Neuronal stem cell (in vitro differentiated cells): ENCODE data around the gene KDM4E.
"Not testable (repeated sequence)": the region's sequence is repeated elsewhere in the genome, so short reads cannot be mapped to it uniquely, and the experiment has no call there.

Experiments
- DNase-seq: peaks from one replicate; pipeline ENCODE4 v3.0.0-alpha.2; 2013; ENCODE audit warnings: low spot score
- H2AFZ ChIP-seq: one replicate; pipeline ENCODE4 v1.6.1; 2013; ENCODE audit warnings: mild to moderate bottlenecking, low read length, inconsistent platforms
- H2AK5ac ChIP-seq: 2 replicates; pipeline ENCODE4 v1.6.1; 2013; ENCODE audit warnings: low read depth, mild to moderate bottlenecking, inconsistent platforms, low read length, moderate library complexity, mixed read lengths
- H2BK120ac ChIP-seq: 2 replicates; pipeline ENCODE4 v1.6.1; 2013; ENCODE audit warnings: low read depth, mild to moderate bottlenecking, inconsistent platforms, low read length, moderate library complexity, mixed read lengths
- H2BK12ac ChIP-seq: one replicate; pipeline ENCODE4 v1.6.1; 2013; ENCODE audit warnings: low read length, inconsistent platforms
- H2BK15ac ChIP-seq: 2 replicates; pipeline ENCODE4 v1.6.1; 2013; ENCODE audit warnings: mild to moderate bottlenecking, low read length, inconsistent platforms, mixed read lengths
- H2BK5ac ChIP-seq: one replicate; pipeline ENCODE4 v1.6.1; 2013; ENCODE audit warnings: inconsistent platforms, mild to moderate bottlenecking, low read length, moderate library complexity
- H3K14ac ChIP-seq: one replicate; pipeline ENCODE4 v1.6.1; 2013; ENCODE audit warnings: low read length, inconsistent platforms
- H3K18ac ChIP-seq: 2 replicates; pipeline ENCODE4 v1.6.1; 2013; ENCODE audit warnings: low read length, inconsistent platforms
- H3K23ac ChIP-seq: 2 replicates; pipeline ENCODE4 v1.6.1; 2013; ENCODE audit warnings: low read depth, mild to moderate bottlenecking, mixed read lengths, low read length, inconsistent platforms; ENCODE audit not compliant: poor library complexity
- H3K27ac ChIP-seq: replicated peaks from 3 replicates; pipeline ENCODE4 v1.5.1; 2013; ENCODE audit warnings: low read length, inconsistent platforms
- H3K27me3 ChIP-seq, 3 experiments: 2 replicates each; pipeline ENCODE4 v1.6.1; 2013; ENCODE audit warnings: low read length in 3 of 3, mild to moderate bottlenecking in 2 of 3, inconsistent platforms in 1 of 3, low read depth in 1 of 3, mixed read lengths in 1 of 3, moderate library complexity in 1 of 3; ENCODE audit not compliant: control insufficient read depth in 3 of 3, insufficient read depth in 3 of 3
- H3K36me3 ChIP-seq, 2 donors: replicated peaks in 1 of 2; 2 replicates each; pipeline ENCODE4 v1.6.1; 2013; ENCODE audit warnings: low read length in 2 of 2; ENCODE audit not compliant: control insufficient read depth in 2 of 2, insufficient read depth in 2 of 2
- H3K4ac ChIP-seq: 2 replicates; pipeline ENCODE4 v1.6.1; 2013; ENCODE audit warnings: inconsistent platforms, mild to moderate bottlenecking, low read length, moderate library complexity
- H3K4me1 ChIP-seq, 2 donors: 1 replicate in 1 of 2; 2 replicates in 1 of 2; pipeline ENCODE4 v1.6.1; 2013; ENCODE audit warnings: low read length in 2 of 2, low read depth in 1 of 2; ENCODE audit not compliant: control insufficient read depth in 2 of 2, insufficient read depth in 1 of 2
- H3K4me2 ChIP-seq: one replicate; pipeline ENCODE4 v1.6.1; 2013; ENCODE audit warnings: mild to moderate bottlenecking, low read length, inconsistent platforms; ENCODE audit not compliant: insufficient read depth, poor library complexity, severe bottlenecking
- H3K4me3 ChIP-seq, 2 donors: 2 replicates each; pipeline ENCODE4 v1.5.1; 2013; ENCODE audit warnings: low read length in 2 of 2, mild to moderate bottlenecking in 2 of 2, inconsistent platforms in 1 of 2, moderate library complexity in 1 of 2
- H3K79me1 ChIP-seq: one replicate; pipeline ENCODE4 v1.6.1; 2013; ENCODE audit warnings: low read depth, mild to moderate bottlenecking, inconsistent platforms, low read length, moderate library complexity
- H3K9ac ChIP-seq: one replicate; pipeline ENCODE4 v1.6.1; 2013; ENCODE audit warnings: mild to moderate bottlenecking, low read depth, low read length, inconsistent platforms; ENCODE audit not compliant: poor library complexity
- H3K9me3 ChIP-seq, 2 donors: replicated peaks in 1 of 2; 2 replicates each; pipeline versions ENCODE3 to v1.6.1; 2013; ENCODE audit warnings: low read length in 2 of 2, mild to moderate bottlenecking in 2 of 2, inconsistent platforms in 1 of 2, low read depth in 1 of 2, mixed read lengths in 1 of 2, moderate library complexity in 1 of 2; ENCODE audit not compliant: control insufficient read depth in 2 of 2, insufficient read depth in 1 of 2
- H4K8ac ChIP-seq: one replicate; pipeline ENCODE4 v1.6.1; 2013; ENCODE audit warnings: low read depth, mild to moderate bottlenecking, inconsistent platforms, low read length, moderate library complexity
- H4K91ac ChIP-seq: one replicate; pipeline ENCODE4 v1.6.1; 2013; ENCODE audit warnings: low read length, low read depth, mild to moderate bottlenecking, inconsistent platforms; ENCODE audit not compliant: poor library complexity
- WGBS, 2 donors: extraction: QIAGEN DNeasy Blood & Tissue Kit; methylation state at CpG; one replicate each; pipeline ENCODE4 v1.1.7; 2013; ENCODE audit warnings: missing lambda C conversion rate in 2 of 2, mixed read lengths in 1 of 2; ENCODE audit not compliant: insufficient read length in 2 of 2, insufficient replicate concordance in 1 of 2; ENCODE audit errors: extremely low coverage in 2 of 2; 5-methylcytosine and 5-hydroxymethylcytosine counted together

Gene KDM4E

DNA sequence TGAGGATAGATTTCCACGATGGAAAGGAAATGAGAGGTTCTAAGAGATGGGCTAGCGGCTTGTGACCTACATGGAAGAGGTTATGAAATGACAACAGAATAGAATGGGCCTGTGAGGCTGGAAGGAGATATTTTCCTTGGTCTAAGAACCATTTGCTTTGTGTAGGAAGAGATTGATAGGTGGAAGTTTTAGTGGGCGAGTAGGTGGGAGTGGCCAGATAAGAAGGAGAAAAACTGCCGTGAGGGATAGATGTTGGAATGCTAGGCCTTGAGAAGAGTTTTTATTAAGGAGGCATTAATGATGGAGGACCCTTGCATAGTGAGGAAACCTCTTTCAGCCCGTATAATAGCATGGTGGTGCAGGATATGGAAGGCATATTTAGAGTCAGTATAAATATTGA is 3.6 kb upstream of the KDM4E start:
- not testable (repeated sequence) for DNase-seq, H2BK120ac ChIP-seq, H4K91ac ChIP-seq, H3K4me1 ChIP-seq, H2BK15ac ChIP-seq, H3K4ac ChIP-seq, H3K9me3 ChIP-seq, H3K36me3 ChIP-seq, H2BK5ac ChIP-seq, H3K27ac ChIP-seq, H2BK12ac ChIP-seq, H3K14ac ChIP-seq, H3K4me3 ChIP-seq, H3K27me3 ChIP-seq, H3K9ac ChIP-seq, H3K79me1 ChIP-seq, H4K8ac ChIP-seq, H3K18ac ChIP-seq, H2AFZ ChIP-seq, H2AK5ac ChIP-seq, H3K4me2 ChIP-seq, H3K23ac ChIP-seq
- WGBS, 2 donors = no CpG with 5 or more reads among the region's 5 CpGs

DNA sequence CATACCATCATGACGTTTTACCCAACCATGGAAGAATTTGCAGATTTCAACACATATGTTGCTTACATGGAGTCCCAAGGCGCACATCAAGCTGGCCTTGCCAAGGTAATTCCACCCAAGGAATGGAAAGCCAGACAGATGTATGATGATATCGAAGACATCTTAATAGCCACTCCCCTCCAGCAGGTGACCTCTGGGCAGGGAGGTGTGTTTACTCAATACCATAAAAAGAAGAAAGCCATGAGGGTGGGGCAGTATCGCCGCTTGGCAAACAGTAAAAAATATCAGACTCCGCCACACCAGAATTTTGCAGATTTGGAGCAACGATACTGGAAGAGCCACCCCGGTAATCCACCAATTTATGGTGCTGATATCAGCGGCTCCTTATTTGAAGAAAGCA is 536 bp downstream of the KDM4E start:
- not testable (repeated sequence) for H3K27me3 ChIP-seq, H3K4me1 ChIP-seq, H2BK120ac ChIP-seq, H3K4me2 ChIP-seq, H2AK5ac ChIP-seq, H4K91ac ChIP-seq, H3K4ac ChIP-seq, H2BK15ac ChIP-seq, H3K9ac ChIP-seq, H3K79me1 ChIP-seq, H2BK5ac ChIP-seq, H3K27ac ChIP-seq, H3K14ac ChIP-seq, H2BK12ac ChIP-seq, H3K4me3 ChIP-seq, H3K36me3 ChIP-seq, H4K8ac ChIP-seq, H3K18ac ChIP-seq, H2AFZ ChIP-seq, H3K9me3 ChIP-seq, DNase-seq, H3K23ac ChIP-seq
- no CpG with 5 or more reads among the region's 9 CpGs for WGBS, 2 donors

DNA sequence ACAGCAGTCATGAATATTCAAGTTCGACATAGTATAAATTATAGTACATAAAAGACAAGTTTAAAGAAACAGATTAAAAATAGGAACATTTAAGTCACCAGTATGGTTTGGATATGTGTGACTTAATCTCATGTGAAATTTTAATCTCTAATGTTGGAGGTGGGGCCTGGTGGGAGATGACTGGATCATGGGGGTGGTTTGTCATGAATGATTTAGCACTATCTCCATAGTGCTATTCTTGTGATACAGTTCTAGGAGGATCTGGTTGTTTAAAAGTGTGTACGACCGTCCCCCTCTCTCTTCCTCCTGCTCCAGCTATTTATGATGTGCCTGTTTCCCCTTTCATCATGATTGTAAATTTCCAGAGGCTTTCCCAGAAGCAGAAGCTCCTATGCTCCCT is 3.3 kb downstream of the KDM4E start:
- Histone ChIP-seq H3K18ac (no peak overlapping the region), H3K79me1 (no peaks in the 10 kb centered on the region), H3K27ac (no peak overlapping the region), H3K4me1 (no peaks in the 10 kb centered on the region), H4K91ac (no peak overlapping the region), H3K27me3 (peaks cover 0 to 2% (median 0%) of the 10 kb centered on the region in 3 experiments), H2BK15ac (no peak overlapping the region), H3K23ac (no peak overlapping the region), H3K9ac (no peak overlapping the region), H3K4me2 (no peak overlapping the region), H4K8ac (no peak overlapping the region), H3K4ac (no peak overlapping the region), H2AFZ (no peak overlapping the region), H3K4me3 (no peak overlapping the region), H2BK12ac (no peak overlapping the region), H3K9me3 (peaks cover 0 to 5% of the 10 kb centered on the region in 2 donors), H3K14ac (no peak overlapping the region), H2BK5ac (no peak overlapping the region), H2BK120ac (no peak overlapping the region), H2AK5ac (no peak overlapping the region), H3K36me3 (peaks cover 0 to 1% of the 10 kb centered on the region in 2 donors)
- WGBS, 2 donors = no CpG with 5 or more reads among the region's 3 CpGs
- no peak for DNase-seq

DNA sequence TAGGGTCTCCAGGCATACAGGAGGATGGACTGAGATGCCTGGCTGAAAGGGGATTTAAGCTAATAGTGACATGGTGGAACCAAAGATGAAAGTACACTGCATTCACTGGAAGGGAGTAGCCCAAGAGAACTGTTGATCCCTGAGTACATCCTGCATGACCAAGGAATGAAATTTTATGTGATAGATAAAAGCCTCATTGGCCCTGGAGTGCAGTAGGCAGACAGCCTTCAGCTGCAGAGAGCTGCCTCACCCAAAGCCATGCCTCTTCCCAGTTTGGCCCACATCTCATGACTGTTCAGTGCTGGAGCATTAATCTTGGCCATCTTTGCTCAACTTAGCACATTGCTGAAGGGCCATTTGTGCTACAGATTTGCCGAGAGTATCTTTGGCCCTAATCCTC is 8.0 kb downstream of the KDM4E start:
- WGBS, 2 donors = no CpG with 5 or more reads among the region's 1 CpG
- no peak overlapping the region for H2BK120ac ChIP-seq
- H3K9ac ChIP-seq = no peak overlapping the region
- H2BK5ac ChIP-seq = no peak overlapping the region
- no peaks in the 10 kb centered on the region for H3K4me1 ChIP-seq
- no peak overlapping the region for H2BK12ac ChIP-seq
- H3K9me3 ChIP-seq = peaks cover 0 to 5% of the 10 kb centered on the region in 2 donors
- H2AFZ ChIP-seq = no peak overlapping the region
- H3K27ac ChIP-seq = no peak overlapping the region
- no peak overlapping the region for H3K4ac ChIP-seq
- H2AK5ac ChIP-seq = no peak overlapping the region
- H2BK15ac ChIP-seq = no peak overlapping the region
- no peak overlapping the region for H4K91ac ChIP-seq
- no peak overlapping the region for H3K23ac ChIP-seq
- H3K14ac ChIP-seq = no peak overlapping the region
- no peak overlapping the region for H3K4me2 ChIP-seq
- H4K8ac ChIP-seq = no peak overlapping the region
- no peak overlapping the region for H3K18ac ChIP-seq
- DNase-seq = no peak
- peaks cover 2% of the 10 kb centered on the region for H3K79me1 ChIP-seq
- no peak overlapping the region for H3K4me3 ChIP-seq
- peaks cover 0 to 1% of the 10 kb centered on the region in 2 donors for H3K36me3 ChIP-seq
- H3K27me3 ChIP-seq = peaks cover 0 to 4% (median 0%) of the 10 kb centered on the region in 3 experiments
